ENCODE measurements around the gene GINS3.

GINS3 gene

DNA sequence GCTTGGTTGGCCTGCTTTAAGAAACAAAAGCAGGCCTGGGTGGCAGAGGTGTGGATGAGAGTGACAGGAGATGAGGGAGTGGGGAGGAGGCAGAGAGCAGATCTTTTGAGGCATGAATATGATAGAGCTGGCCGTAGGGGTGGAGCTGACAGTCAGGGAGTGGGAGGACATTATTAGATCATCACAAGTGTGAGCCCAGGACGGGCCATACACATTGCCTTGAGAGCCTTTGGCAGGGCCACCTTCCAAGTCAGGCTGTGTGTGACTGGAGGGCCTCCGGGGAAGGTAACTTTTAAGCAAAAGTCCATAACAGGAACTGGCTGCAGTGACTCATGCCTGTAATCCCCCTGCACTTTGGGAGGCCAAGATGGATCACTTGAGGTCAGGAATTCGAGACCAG lies 26.3 kb downstream of the GINS3 start:
- Histone ChIP-seq H3F3A (ENCODE audit: low read depth) (no peaks in the 10 kb centered on the region), H3K4me1 (ENCODE audit: insufficient read depth, low read length, poor library complexity, severe bottlenecking) (no peaks in the 10 kb centered on the region), H4K20me1 (ENCODE audit: insufficient read depth, low read length, poor library complexity, severe bottlenecking) (no peaks in the 10 kb centered on the region), H3K79me2 (ENCODE audit: insufficient read depth, low read length) (no peaks in the 10 kb centered on the region), H3K4me2 (ENCODE audit: low read depth, low read length, poor library complexity, severe bottlenecking) (no peak overlapping the region), H3K9me2 (replicated peaks; ENCODE audit: low read depth, low read length) (no peaks in the 10 kb centered on the region), H2AFZ (ENCODE audit: low read length) (no peak overlapping the region), H3K27me3 (ENCODE audit: insufficient read depth, low read length, poor library complexity, severe bottlenecking) (no peaks in the 10 kb centered on the region), H3K36me3 (ENCODE audit: insufficient read depth, low read length) (no peaks in the 10 kb centered on the region), H3K9me3 (ENCODE audit: insufficient read depth, low read depth, low read length) (no peaks in the 10 kb centered on the region), H3K4me3 (ENCODE audit: low read length, poor library complexity, severe bottlenecking) (no peak overlapping the region), H3K9ac (ENCODE audit: low read depth, low read length, poor library complexity, severe bottlenecking) (no peak overlapping the region)
- TF ChIP-seq, protein P1, sequence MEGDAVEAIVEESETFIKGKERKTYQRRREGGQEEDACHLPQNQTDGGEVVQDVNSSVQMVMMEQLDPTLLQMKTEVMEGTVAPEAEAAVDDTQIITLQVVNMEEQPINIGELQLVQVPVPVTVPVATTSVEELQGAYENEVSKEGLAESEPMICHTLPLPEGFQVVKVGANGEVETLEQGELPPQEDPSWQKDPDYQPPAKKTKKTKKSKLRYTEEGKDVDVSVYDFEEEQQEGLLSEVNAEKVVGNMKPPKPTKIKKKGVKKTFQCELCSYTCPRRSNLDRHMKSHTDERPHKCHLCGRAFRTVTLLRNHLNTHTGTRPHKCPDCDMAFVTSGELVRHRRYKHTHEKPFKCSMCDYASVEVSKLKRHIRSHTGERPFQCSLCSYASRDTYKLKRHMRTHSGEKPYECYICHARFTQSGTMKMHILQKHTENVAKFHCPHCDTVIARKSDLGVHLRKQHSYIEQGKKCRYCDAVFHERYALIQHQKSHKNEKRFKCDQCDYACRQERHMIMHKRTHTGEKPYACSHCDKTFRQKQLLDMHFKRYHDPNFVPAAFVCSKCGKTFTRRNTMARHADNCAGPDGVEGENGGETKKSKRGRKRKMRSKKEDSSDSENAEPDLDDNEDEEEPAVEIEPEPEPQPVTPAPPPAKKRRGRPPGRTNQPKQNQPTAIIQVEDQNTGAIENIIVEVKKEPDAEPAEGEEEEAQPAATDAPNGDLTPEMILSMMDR (conservative IDR thresholded peaks at IDR 0.05; ENCODE audit: low read length), result no peak
- TF ChIP-seq EZH2phosphoT487 (IDR thresholded peaks at IDR 0.05; ENCODE audit: borderline replicate concordance), result no peak

DNA sequence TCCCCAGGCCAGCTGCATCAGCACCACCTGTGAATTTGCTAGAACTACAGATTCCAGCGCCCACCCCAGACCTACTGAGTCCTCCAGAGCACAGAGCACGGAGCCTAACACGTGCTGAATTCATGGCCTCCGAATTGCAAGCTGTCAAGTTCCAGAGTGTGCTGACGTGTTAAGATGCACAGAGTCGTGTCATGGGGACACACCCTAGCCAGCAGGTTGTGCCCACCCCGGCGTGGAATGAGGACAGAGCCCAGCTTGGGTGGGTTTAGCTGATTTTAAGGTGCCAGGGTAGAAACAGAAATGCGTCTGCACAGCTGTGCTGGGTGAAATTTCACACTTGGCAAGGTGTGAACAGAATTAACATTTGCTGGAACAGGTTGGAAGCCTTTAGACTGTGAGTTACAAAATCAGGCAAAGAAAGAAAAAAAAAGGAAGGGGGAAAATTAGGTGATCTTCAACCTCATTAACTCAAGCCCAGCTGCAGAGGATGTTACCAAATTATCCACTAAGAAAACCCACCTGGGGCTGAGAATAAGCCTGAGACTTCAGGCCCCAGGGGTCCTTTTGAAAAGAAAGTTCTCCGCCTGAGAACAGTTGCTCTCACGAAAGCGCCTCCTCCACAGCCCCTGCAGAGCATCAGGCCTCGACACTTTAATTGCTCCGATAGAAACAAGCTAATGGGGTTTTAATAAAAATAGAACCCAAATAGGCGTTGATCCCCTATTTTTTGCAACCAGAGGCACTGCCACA lies 27.1 kb downstream of the GINS3 start:
- H2AFZ ChIP-seq (ENCODE audit: low read length), result no peak overlapping the region
- no peaks in the 10 kb centered on the region for H3F3A ChIP-seq (ENCODE audit: low read depth)
- no peaks in the 10 kb centered on the region for H3K4me1 ChIP-seq (ENCODE audit: insufficient read depth, low read length, poor library complexity, severe bottlenecking)
- no peak overlapping the region for H3K4me3 ChIP-seq (ENCODE audit: low read length, poor library complexity, severe bottlenecking)
- H3K79me2 ChIP-seq (ENCODE audit: insufficient read depth, low read length), result no peaks in the 10 kb centered on the region
- H4K20me1 ChIP-seq (ENCODE audit: insufficient read depth, low read length, poor library complexity, severe bottlenecking), result no peaks in the 10 kb centered on the region
- H3K9ac ChIP-seq (ENCODE audit: low read depth, low read length, poor library complexity, severe bottlenecking), result no peak overlapping the region
- H3K27me3 ChIP-seq (ENCODE audit: insufficient read depth, low read length, poor library complexity, severe bottlenecking), result no peaks in the 10 kb centered on the region
- H3K9me2 ChIP-seq (replicated peaks; ENCODE audit: low read depth, low read length), result no peaks in the 10 kb centered on the region
- H3K36me3 ChIP-seq (ENCODE audit: insufficient read depth, low read length), result no peaks in the 10 kb centered on the region
- no peak overlapping the region for H3K4me2 ChIP-seq (ENCODE audit: low read depth, low read length, poor library complexity, severe bottlenecking)
- TF ChIP-seq EZH2phosphoT487 (IDR thresholded peaks at IDR 0.05; ENCODE audit: borderline replicate concordance), result no peak
- TF ChIP-seq, protein P1 (conservative IDR thresholded peaks at IDR 0.05; ENCODE audit: low read length), result no peak
- no peaks in the 10 kb centered on the region for H3K9me3 ChIP-seq (ENCODE audit: insufficient read depth, low read depth, low read length)

DNA sequence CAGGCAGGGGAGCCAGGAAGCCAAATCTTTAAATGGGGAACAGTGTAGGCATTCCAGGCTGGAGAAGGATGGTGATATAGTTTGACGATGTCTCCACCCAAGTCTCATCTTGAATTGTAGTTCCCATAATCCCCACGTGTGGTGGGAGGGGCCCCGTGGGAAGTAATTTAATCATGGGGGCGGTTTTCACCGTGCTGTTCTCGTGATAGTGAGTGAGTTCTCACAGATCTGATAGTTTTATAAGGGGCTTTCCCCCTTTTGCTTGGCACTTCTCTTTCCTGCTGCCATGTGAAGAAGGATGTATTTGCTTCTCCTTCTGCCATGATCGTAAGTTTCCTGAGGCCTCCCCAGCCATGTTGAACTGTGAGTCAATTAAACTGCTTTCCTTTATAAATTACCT lies 28.8 kb downstream of the GINS3 start:
- Histone ChIP-seq H3K4me1 (ENCODE audit: insufficient read depth, low read length, poor library complexity, severe bottlenecking) (peaks cover 10% of the 10 kb centered on the region), H3K4me3 (ENCODE audit: low read length, poor library complexity, severe bottlenecking) (no peak overlapping the region), H2AFZ (ENCODE audit: low read length) (no peak overlapping the region), H3K27me3 (ENCODE audit: insufficient read depth, low read length, poor library complexity, severe bottlenecking) (no peaks in the 10 kb centered on the region), H3K9ac (ENCODE audit: low read depth, low read length, poor library complexity, severe bottlenecking) (no peak overlapping the region), H4K20me1 (ENCODE audit: insufficient read depth, low read length, poor library complexity, severe bottlenecking) (no peaks in the 10 kb centered on the region), H3F3A (ENCODE audit: low read depth) (peaks cover 4% of the 10 kb centered on the region; the same call in 1 of the 2 replicates), H3K9me2 (replicated peaks; ENCODE audit: low read depth, low read length) (no peaks in the 10 kb centered on the region), H3K79me2 (ENCODE audit: insufficient read depth, low read length) (no peaks in the 10 kb centered on the region), H3K4me2 (ENCODE audit: low read depth, low read length, poor library complexity, severe bottlenecking) (no peak overlapping the region), H3K36me3 (ENCODE audit: insufficient read depth, low read length) (no peaks in the 10 kb centered on the region), H3K9me3 (ENCODE audit: insufficient read depth, low read depth, low read length) (no peaks in the 10 kb centered on the region)
- no peak for TF ChIP-seq EZH2phosphoT487 (IDR thresholded peaks at IDR 0.05; ENCODE audit: borderline replicate concordance)
- TF ChIP-seq, protein P1 (conservative IDR thresholded peaks at IDR 0.05; ENCODE audit: low read length), result no peak

Data from Loucy (cell line).